Dedifferentiated amniotic fluid mesenchymal stem cell (primary cell): ENCODE results near the gene TMBIM1.
"Not testable (repeated sequence)": the region's sequence is repeated elsewhere in the genome, so short reads cannot be mapped to it uniquely, and the experiment has no call there.

Experiments
- DNase-seq: peaks from one replicate; pipeline ENCODE4 v3.0.0-alpha.2; 2016; ENCODE audit errors: extremely low spot score

Gene TMBIM1

DNA sequence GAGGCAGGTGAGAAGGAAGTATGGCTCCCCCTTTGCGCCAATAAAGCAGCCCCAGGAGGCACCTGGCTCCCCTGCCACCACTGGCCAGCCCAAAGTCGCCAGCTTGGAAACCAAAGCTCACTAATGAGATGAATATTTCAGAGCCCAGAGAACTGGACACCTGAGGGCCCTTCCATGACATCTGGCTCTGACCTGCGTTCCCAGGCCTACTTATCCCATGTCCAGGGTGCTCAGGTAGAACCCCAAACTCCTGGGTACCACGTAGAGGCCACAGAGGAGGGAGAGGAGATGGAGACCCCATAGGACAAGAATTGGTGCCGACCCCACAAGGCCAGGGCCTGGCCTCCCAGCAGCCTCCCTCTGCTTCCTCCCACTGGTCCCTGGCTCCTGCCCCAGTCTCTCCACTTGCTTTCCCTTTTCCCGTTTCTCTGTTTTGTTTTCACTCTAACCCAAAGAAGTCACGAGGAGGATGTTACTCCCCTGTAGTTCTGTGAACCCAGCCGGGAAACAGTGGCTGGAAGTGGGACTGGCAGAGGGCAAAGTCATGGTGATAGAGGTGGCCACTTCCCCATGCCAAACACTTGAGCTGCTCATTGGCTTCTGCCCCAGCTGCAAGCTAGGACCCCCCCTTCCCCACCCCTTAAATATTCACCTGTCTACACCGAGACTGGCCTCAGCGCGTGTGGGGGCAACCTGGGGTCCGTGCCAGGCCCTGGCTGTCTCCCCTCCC is 820 bp downstream of the TMBIM1 start:
- no peak for DNase-seq

DNA sequence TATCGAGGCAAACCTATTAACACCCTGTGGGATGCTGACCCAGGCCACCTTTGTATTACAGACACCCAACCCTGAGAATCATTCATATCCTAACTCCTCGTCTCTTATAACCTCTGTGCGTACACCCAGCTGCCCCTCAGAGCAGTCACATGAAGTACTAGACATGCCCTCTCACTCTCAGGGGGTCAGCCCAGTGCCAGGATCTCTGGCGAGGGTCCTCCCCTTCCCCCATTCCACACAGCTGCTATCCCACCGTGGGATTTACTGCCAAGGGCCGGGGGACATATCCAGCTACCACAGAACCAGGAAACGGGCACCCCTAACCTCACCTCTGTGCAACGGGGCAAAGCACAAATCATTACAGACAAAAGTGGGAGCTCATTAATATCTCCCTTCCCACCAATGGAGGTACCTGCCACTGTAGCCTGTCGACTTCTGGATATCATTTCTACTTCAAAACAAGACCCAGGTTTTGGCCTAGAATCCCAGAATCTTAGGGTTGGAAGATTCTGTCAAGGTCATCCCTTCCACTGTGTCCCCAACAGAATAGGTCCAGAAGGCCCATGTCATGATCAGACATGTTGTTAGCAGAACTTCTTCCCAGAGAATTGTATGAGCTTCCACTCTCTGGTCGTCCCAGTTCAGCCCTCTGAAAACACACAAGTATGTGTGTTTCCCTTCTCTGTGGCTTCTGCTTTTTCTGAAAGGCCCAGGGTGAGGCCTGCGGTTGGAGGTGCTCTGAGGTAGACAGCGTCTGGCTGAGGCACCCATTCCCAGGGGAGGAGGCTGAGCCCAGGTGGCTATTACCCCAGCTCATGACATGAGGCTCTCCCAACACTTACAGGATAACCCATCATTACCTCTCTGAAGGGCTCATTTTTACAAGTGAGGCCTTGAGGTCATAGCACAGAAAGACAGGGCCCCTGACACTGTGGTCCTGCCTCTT is 1.7 kb downstream of the TMBIM1 start:
- no peak for DNase-seq

DNA sequence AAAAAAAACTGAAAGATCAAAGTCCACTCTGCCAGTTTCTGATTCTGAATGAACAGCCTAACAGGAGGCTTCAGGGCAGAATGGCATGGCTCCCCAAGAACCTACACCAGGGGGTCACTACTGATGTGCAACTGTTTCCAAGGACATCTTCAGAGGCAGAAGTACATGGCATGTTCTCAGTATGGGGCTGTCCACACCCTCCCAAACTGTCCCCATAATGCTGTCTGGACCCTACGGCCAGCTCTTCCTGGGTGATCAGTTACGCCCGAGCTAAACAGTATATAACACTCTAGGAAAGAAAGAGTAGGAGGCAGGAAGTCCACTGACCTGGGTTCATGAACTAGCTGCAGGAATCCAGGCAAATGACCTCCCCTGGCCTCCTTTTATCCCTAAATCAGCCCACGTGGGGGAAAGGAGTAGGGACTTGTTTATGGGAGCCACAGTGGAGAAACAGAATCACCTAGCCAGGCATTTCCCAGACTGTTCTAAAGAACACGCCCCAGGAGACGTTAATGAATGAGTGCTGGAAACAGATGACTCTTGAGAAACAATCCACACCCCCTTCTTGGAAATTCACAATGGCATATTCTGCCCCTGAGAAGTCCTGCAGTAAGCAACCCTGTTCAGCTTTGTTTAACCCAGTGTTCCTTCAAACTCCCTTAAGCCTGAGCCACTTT is 2.5 kb downstream of the TMBIM1 start:
- DNase-seq, result no peak

DNA sequence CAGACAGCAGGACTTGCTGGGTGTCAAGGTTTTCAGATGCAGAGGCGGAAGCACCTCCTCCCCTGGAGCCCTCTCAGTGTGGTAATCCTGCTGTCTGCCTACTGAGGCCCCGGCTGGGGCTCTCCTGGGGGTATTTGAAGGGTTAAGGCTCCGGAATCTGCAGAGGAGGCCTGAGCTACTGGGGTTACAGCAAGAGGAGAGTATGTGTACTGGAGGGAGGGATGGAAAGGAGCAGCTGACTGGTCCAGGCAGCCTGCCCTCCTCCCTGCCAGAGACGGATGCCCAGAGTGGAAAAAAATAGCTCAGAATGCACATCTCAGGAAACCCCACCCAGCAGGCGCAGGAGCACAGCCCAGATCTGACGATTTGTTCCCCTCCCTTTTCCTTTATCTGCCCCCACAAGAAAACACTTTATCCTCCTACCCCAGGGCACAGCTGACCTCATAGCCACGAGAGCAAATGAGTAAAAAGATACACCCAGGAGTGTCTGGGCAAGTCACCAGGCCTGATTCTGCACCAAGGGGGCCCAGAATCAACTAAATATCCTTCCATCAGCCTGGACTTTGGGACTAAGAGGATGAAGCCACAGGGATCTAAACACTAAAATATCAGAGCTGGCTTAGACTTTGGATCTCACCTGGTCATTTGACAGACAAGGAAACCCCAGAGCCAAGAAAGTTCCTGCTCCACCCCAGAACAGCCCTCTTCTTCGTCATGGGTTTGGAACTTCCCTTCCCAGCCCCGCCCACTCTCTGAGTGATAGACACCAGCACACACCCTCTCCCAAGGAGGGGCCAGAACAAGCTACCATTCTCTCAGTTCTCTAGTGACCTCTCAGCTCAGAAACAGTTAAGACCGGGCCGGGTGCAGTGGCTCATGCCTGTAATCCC is 5.5 kb downstream of the TMBIM1 start:
- peak; percentile 95 for DNase-seq

DNA sequence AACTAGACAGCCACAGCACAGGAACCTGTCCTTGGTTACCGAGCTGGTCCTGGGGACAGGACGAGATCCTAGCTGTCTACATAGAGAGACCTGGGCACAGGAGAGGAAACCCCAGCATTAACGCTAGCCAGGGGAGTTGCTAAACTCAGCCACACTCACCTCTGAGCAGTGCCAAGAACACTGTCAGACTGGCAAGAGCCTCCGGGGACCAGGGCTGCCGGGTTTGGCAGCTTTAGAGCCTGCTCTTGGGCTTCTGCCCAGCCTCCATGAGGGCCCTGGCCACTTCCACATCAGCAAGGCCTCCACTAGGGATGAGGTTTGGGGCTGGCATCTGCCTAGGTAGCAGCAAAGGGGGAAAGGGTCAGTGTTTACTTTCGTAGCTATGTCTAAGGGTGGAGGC is 6.7 kb downstream of the TMBIM1 start:
- DNase-seq, result no peak

DNA sequence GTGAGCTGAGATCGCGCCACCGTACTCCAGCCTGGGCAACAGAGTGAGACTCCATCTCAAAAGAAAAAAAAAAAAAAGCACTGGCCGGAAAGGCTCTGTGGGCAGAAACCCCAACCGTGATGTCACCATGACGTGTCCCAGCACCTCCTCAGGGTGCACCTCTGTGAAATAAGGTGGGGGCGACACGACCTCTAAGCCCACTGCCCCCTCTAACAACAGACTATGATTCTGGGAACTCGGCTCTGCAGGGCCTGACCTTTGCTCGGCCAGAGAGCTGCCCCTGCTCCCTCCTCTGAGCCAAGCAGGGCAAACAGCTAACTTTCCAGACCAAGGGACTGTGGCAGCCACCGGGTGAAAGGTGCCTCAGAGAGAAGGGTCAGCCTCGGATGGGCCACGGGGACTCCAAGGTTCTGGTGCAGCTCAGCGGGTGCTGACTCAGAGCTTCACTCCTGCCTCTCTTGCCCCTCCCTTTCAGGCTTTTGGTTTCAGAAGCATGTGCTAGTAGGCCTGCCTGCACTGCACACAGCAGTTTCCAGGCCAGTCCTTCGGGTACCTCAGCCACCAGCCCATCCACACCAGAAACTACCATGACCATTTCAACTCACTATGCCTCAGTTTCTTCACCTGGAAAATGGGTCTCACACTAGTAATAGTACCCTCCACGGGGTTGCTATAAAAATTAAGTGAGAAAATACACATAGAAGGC is 8.0 kb downstream of the TMBIM1 start:
- peak; percentile 59 for DNase-seq

DNA sequence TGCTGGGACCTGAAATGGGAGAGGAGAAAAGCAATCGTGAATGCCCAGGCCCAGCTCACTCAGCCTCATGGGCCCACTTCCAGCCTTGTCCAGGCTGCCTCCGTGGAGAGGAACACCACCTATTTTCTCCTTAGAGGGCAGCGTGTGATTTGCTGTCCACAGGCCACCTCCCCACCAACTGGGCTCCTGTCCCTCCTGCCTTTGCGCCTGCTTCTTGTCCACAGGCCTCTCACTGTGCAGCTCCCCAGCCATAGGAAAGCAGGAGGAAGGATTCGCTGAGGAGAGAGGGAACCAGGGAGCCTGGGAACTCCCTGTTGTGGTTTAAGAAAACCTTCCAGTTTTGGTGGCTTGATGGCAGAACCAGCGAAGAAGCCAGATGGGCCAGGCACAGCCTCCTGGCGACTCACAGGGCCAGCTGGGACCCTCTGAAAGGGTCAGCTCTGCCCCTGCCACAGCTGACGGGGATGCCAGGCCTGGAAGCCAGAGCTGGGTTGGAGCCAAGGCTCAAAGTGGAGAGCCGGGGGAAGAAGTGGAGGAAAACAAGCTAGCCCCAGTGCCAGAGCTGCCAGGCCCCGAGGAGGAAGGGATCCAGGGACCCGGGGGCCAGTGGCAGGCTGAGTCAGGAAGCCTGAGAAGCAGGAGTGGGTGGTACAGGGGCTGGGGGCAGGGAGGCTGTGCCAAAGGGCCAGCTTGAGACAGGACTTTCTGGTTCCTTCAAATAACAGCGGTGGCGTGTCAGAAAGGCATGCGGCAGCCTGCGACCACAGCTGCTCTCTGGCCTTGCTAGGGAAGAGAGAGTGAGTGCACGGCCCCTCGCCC is 9.9 kb downstream of the TMBIM1 start:
- no peak for DNase-seq

DNA sequence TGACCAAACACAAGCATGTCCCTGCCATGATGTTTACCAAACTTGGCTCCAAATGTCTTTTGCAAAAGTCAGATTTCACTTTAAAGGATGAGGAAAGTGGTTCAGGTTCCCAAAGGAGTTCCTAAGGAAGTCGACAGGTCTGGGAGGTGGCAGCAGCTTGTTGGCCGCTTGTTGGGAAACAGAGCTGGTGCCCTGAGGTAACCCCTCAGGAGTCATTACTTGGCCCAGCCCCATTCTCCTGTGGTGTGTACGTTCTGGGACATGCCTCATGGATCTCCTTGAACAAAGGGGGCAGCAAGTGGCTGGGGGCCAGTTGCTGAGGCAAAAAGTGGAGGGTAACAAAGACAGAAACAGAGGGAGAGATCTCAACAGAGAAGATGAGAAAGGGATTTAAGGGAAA is 10.9 kb downstream of the TMBIM1 start:
- DNase-seq, result no peak

DNA sequence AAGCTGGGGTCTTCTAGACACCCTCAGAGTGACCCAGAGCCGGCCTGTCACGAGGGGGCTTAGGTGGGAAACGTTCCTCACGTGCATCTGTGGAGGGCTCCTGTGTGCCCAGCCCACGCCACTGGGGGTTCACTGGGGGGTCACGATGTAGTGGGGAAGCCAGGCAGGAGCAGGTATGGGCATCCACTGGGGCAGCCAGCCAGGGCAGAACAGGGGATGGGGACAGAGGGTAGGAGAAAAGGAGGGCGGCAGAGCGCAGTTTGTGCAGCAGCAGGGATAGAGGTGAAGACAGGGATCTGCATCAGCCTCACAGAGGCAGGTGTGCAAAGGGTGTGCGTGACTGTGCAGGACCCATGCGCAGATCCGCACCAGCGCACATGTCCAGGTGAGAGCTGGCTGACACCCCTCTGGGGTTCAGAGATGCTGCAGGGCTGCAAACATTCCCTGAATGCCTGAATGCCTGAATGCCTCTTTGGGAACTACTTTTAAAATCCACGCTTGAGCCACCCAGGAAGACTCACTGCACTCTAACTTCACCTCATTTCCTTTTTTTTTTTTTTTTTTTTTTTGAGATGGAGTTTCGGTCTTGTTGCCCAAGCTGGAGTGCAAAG is 11.9 kb downstream of the TMBIM1 start:
- DNase-seq, result no peak

DNA sequence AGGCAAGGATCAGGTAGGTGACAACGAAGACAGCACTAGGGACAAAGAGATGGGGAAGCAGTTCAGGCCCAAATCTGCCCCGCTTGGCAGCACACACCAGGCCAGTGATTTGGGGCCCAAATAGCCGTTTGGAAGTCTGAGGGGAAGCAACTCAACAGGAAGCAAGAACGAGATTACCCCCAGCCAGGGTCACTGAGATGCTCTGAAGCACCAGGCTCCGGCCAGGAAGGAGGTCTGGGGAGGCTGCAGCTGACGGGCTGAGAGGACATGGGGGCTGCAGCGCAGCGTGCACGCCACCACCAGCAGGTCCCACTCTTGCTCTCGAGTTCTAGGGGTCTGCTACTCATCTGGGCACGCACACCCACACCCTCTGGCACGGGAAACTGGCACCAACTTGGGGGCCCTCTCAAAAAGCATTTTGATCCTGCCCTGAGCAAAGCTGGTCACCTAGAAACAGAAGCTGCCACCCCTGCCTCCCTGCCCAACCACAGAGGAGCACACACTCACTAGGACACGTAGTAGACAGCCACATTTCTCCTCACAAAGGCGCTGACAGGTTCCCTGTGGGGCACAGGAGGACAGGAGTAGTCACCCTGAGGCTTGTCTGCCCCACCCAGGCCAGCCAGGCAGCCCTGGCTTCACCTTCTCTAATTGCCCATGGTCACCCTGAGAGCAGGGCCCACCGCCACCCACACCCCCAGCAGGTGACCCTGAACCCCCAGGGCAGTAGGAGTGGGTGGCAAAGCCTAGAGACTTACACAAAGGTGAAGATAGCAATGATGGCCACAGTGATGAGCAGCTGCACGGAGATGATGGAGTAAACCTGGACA is 13.6 kb downstream of the TMBIM1 start:
- no peak for DNase-seq

DNA sequence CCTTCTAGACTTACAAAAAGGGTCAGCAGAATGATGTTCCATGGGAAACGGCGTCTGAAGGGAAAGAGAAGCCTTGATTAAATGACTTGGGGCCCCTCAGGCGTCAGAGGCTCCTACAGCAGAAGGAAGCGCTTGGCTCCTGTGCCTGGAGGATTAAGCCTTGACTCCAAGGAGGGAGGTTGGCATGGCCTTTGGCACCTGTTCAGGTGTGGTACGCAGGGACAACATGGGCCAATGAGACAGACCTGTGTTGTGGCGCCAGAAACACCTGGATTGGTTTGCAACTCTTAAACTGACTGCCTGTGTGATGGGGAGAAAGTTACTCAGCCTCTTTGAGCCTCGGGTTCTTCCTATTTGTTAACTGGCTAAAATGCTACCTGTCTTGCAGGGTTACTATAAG is 14.4 kb downstream of the TMBIM1 start:
- no peak for DNase-seq

DNA sequence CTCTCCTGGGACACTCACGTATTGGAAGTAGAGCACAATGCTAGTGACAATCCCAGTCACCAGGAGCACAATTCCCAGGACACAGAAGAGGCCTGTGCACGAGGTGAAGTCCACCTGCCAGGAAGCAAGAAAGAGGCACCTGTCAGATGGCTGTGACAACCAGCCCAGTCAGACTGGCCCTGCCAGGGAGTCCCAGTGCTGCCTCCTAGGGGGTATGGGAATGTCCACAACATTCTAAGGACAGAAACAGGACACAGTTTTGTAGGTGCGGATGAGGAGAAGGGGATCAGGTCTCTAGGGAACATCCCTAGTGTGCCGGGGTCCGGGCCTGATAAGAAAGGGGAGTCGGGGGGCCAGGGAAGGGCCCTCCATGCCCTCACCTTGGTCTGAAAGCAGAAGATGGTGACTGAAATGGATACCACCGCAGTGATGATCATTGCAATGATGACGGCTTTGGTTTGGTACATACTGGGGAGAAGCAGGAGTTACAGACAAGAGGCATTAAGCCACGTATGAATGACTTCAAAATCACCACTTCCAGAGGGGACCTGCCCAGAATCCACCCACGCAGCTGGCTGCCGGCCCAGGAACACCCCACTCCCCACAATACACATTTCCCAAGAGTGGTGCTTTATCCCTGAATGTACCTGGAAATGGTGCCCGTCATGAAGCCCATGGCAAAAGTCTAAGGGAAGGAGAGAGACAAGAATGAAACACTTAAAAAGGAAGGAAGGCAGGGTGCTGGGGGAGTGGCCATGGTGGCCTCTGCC is 15.1 kb downstream of the TMBIM1 start:
- DNase-seq, result no peak

DNA sequence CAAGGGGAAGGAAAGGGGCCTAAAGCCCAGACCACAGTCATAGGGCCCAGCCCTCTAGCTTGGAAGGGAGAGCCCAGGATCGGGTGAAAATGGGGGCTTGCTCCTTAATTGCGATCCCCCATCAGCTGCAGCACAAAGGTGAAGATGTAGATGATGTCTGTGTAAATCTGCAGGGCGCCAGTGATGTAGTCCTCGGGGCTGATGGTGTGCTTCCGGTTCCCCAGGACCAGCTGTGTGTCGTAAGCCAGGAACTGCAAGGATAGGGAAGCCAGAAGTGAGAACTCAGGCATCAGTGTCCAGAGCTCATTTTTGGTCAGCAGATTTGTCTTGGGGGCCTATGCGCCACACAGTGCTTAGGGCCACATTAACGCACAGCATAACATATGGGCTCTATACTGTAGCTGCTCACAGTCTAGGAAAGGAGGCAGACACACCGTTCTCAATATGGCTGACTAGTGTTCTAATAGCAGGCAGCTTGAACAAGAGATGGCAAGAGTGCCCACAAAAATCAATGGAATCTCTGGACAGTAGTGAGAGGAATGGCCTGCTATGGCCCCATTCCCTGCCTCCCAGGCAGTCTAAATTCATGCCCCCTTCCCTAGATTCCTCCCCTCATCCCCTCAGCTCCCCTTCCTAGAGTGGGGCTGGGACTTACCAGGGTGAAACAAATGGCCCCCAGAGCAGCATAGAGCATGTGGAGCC is 16.8 kb downstream of the TMBIM1 start:
- DNase-seq, result no peak

DNA sequence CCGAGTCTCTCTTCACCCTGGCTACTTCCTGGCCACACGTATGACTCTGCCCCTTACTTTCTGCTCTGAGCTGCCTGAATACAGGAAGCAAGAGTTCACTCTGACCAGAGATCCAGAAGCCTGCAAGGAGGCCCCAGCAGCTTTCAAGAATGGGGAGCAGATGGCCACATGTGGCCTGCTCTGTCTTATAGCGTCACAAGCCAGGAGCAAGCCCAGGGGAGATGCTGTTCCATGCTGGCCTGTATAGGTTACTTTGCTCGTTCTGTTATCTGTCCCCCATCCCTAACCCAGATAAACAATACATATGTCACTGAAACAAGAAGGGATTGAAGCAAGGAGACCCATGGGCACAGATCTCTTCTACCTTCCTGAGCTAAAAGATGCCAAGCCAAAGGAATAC is 17.7 kb downstream of the TMBIM1 start:
- DNase-seq, result no peak

DNA sequence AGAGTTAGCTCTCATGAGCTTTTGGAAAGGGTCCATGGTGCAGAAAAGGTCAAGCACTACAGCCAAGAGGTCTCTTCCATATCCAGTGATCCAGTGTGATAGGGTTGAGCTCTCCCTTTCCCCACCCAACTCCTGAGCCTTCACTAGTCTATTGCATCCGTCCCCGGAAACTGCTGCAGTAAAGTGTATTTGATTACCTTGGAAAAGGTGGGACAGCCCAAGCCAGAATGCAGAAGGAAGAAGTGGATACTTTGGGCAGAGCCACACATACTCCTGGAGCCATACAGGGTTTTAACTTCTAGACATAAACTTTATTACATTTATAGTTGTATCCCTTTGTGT is 18.4 kb downstream of the TMBIM1 start:
- DNase-seq, result no peak

DNA sequence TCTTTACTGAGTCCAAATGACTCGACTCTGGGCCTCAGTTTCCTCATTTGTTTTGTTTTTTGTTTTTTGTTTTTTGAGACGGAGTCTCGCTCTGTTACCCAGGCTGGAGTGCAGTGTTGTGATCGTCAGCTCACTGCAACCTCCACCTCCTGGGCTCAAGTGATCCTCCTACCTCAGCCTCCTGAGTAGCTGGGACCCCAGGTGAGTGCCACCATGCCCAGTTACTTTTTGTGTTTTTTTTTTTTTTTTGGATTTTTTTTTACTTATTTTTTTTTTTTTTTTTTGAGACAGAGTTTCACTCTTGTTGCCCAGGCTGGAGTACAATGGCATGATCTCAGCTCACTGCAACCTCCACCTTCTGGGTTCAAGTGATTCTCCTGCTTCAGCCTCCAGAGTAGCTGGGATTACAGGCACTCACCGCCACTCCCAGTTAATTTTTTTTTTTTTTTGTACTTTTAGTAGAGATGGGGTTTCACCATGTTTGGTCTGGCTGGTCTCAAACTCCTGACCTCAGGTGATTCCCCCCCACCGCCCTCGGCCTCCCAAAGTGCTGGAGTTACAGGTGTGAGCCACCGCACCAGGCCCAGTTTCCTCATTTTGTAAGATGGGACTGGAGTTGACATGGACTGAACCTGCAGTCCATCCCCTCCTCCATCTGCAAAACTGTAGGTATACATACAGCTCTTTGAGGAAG is 18.9 kb downstream of the TMBIM1 start:
- DNase-seq, result not testable (repeated sequence)
